Muscle layer of colon (tissue), 2 donors: ENCODE data around the gene ZNF107.

Experiments
- H3K27ac ChIP-seq: one replicate; pipeline ENCODE4 v1.7.0; 2013; ENCODE audit warnings: low read depth, mild to moderate bottlenecking, low read length, moderate library complexity
- H3K27me3 ChIP-seq, 2 donors: one replicate each; pipeline ENCODE4 v1.7.0; 2013; ENCODE audit warnings: low read length in 2 of 2, mild to moderate bottlenecking in 2 of 2; ENCODE audit not compliant: insufficient read depth in 2 of 2, control insufficient read depth in 1 of 2
- H3K36me3 ChIP-seq: one replicate; pipeline ENCODE4 v1.7.0; 2013; ENCODE audit warnings: mild to moderate bottlenecking, low read length; ENCODE audit not compliant: insufficient read depth
- H3K4me1 ChIP-seq: one replicate; pipeline ENCODE4 v1.7.0; 2013; ENCODE audit warnings: mild to moderate bottlenecking, low read length; ENCODE audit not compliant: insufficient read depth
- H3K4me3 ChIP-seq, 2 donors: one replicate each; pipeline ENCODE4 v1.7.0; 2013; ENCODE audit warnings: low read length in 2 of 2, low read depth in 1 of 2, mild to moderate bottlenecking in 1 of 2, moderate library complexity in 1 of 2
- H3K9ac ChIP-seq: one replicate; pipeline ENCODE4 v1.7.0; 2013; ENCODE audit warnings: low read length
- H3K9me3 ChIP-seq: one replicate; pipeline ENCODE4 v1.7.0; 2013; ENCODE audit warnings: mild to moderate bottlenecking, low read length
- donor health status: abdominal sarcoma.
- donor health status: Adenocarcinoma of cecum.

ZNF107 gene

GRCh38 chr7:64633401-64633800 lies 32.5 kb upstream of the ZNF107 start:
- Histone ChIP-seq H3K9ac (no peak overlapping the region), H3K27me3 (no peaks in the 10 kb centered on the region), H3K4me3 (no peak overlapping the region), H3K27ac (no peak overlapping the region), H3K9me3 (no peaks in the 10 kb centered on the region), H3K4me1 (no peaks in the 10 kb centered on the region), H3K36me3 (no peaks in the 10 kb centered on the region)

- Histone ChIP-seq H3K4me3 (no peak overlapping the region), H3K4me1 (no peaks in the 10 kb centered on the region), H3K9ac (no peak overlapping the region), H3K27ac (no peak overlapping the region), H3K9me3 (no peaks in the 10 kb centered on the region), H3K36me3 (no peaks in the 10 kb centered on the region), H3K27me3 (no peaks in the 10 kb centered on the region)
Measured at GRCh38 chr7:64634406-64635062, 31.4 kb upstream of the ZNF107 start.

GRCh38 chr7:64636386-64636785 lies 29.5 kb upstream of the ZNF107 start:
- no peak overlapping the region for H3K9ac ChIP-seq
- no peak overlapping the region for H3K27ac ChIP-seq
- H3K4me1 ChIP-seq = no peaks in the 10 kb centered on the region
- no peaks in the 10 kb centered on the region for H3K36me3 ChIP-seq
- H3K27me3 ChIP-seq = no peaks in the 10 kb centered on the region
- H3K4me3 ChIP-seq = no peak overlapping the region
- H3K9me3 ChIP-seq = no peaks in the 10 kb centered on the region

- Histone ChIP-seq H3K27me3 (no peaks in the 10 kb centered on the region), H3K4me3 (no peak overlapping the region), H3K36me3 (no peaks in the 10 kb centered on the region), H3K9me3 (no peaks in the 10 kb centered on the region), H3K27ac (no peak overlapping the region), H3K9ac (no peak overlapping the region), H3K4me1 (no peaks in the 10 kb centered on the region)
Measured at GRCh38 chr7:64637521-64638445, 28.1 kb upstream of the ZNF107 start.

- Histone ChIP-seq H3K27me3 (no peaks in the 10 kb centered on the region), H3K4me3 (no peak overlapping the region), H3K4me1 (no peaks in the 10 kb centered on the region), H3K36me3 (no peaks in the 10 kb centered on the region), H3K9ac (no peak overlapping the region), H3K9me3 (no peaks in the 10 kb centered on the region), H3K27ac (no peak overlapping the region)
Measured at GRCh38 chr7:64638822-64639221, 27.1 kb upstream of the ZNF107 start.

GRCh38 chr7:64639267-64640001 lies 26.5 kb upstream of the ZNF107 start:
- Histone ChIP-seq H3K4me1 (no peaks in the 10 kb centered on the region), H3K27ac (no peak overlapping the region), H3K9ac (no peak overlapping the region), H3K9me3 (no peaks in the 10 kb centered on the region), H3K36me3 (no peaks in the 10 kb centered on the region), H3K4me3 (no peak overlapping the region), H3K27me3 (no peaks in the 10 kb centered on the region)

GRCh38 chr7:64640504-64640903 lies 25.4 kb upstream of the ZNF107 start:
- H3K36me3 ChIP-seq = no peaks in the 10 kb centered on the region
- no peaks in the 10 kb centered on the region for H3K9me3 ChIP-seq
- no peak overlapping the region for H3K9ac ChIP-seq
- no peak overlapping the region for H3K27ac ChIP-seq
- no peaks in the 10 kb centered on the region for H3K4me1 ChIP-seq
- H3K4me3 ChIP-seq = no peak overlapping the region
- H3K27me3 ChIP-seq = no peaks in the 10 kb centered on the region

GRCh38 chr7:64642046-64642445 lies 23.9 kb upstream of the ZNF107 start:
- no peaks in the 10 kb centered on the region for H3K9me3 ChIP-seq
- no peaks in the 10 kb centered on the region for H3K36me3 ChIP-seq
- no peaks in the 10 kb centered on the region for H3K27me3 ChIP-seq
- no peak overlapping the region for H3K4me3 ChIP-seq
- H3K27ac ChIP-seq = no peak overlapping the region
- no peak overlapping the region for H3K9ac ChIP-seq
- no peaks in the 10 kb centered on the region for H3K4me1 ChIP-seq

- H3K9ac ChIP-seq = no peak overlapping the region
- H3K36me3 ChIP-seq = no peaks in the 10 kb centered on the region
- H3K4me1 ChIP-seq = no peaks in the 10 kb centered on the region
- no peak overlapping the region for H3K27ac ChIP-seq
- no peaks in the 10 kb centered on the region for H3K27me3 ChIP-seq
- H3K9me3 ChIP-seq = no peaks in the 10 kb centered on the region
- H3K4me3 ChIP-seq = no peak overlapping the region
Measured at GRCh38 chr7:64642875-64643274, 23.1 kb upstream of the ZNF107 start.

GRCh38 chr7:64643566-64643965 lies 22.4 kb upstream of the ZNF107 start:
- Histone ChIP-seq H3K9me3 (no peaks in the 10 kb centered on the region), H3K27ac (no peak overlapping the region), H3K4me1 (no peaks in the 10 kb centered on the region), H3K27me3 (no peaks in the 10 kb centered on the region), H3K9ac (no peak overlapping the region), H3K36me3 (no peaks in the 10 kb centered on the region), H3K4me3 (no peak overlapping the region)

- Histone ChIP-seq H3K4me1 (no peaks in the 10 kb centered on the region), H3K9me3 (no peaks in the 10 kb centered on the region), H3K27me3 (no peaks in the 10 kb centered on the region), H3K27ac (no peak overlapping the region), H3K4me3 (no peak overlapping the region), H3K9ac (no peak overlapping the region), H3K36me3 (no peaks in the 10 kb centered on the region)
Measured at GRCh38 chr7:64651203-64651602, 14.7 kb upstream of the ZNF107 start.
